HCT116 (cell line): ENCODE measurements around the gene ELF1. TPM values are rescaled to one million over a fixed set of nuclear protein-coding genes. Genes with fewer than 3 reads are reported as not detected.
"Not testable (repeated sequence)": the region's sequence is repeated elsewhere in the genome, so short reads cannot be mapped to it uniquely, and the experiment has no call there.

Experiments
- ATAC-seq: fragments of 200-7000 bp; cut with Tn5 transposase; 2 replicates; pipeline ENCODE4 v1.9.1; 2020; ENCODE audit warnings: mild to moderate bottlenecking, moderate library complexity
- BruUV-seq: library from RNA; stranded (reverse); fragments of 400-500 nt; replicated peaks from 2 replicates; lab custom pipeline; 2021; lab: Mats Ljungman, UMichigan
- CTCF ChIA-PET: fragments of 300-600 bp; sonication (Branson Sonifier 250); formaldehyde crosslinking; loops from one replicate; lab custom pipeline; 2021; ENCODE audit warnings: antibody characterized with exemption; lab: Charles Lee
- POLR2A ChIA-PET: fragments of 300-600, 350-600 bp; sonication (Branson Sonifier 250); formaldehyde crosslinking; loops from one replicate; lab custom pipeline; 2021; ENCODE audit warnings: antibody characterized with exemption; lab: Charles Lee
- RAD21 ChIA-PET, 2 experiments: fragments of 300-600 bp; sonication (Branson Sonifier 250); formaldehyde crosslinking; loops; one replicate each; lab custom pipeline; 2023; ENCODE audit warnings: low total read pairs in 2 of 2; ENCODE audit not compliant: uncharacterized antibody in 2 of 2, unreplicated experiment in 2 of 2, low non-redundant PET in 1 of 2; lab: Charles Lee
- DNase-seq: peaks from one replicate; pipeline ENCODE4 v3.0.0-alpha.2; 2010; ENCODE audit warnings: low read depth, low spot score
- H2AFZ ChIP-seq: fragments of 200-600 bp; shearing (Covaris generic), sonication (generic); 2 replicates; pipeline ENCODE4 v1.6.1; 2017; ENCODE audit warnings: low read depth, mixed run types, mixed read lengths, antibody characterized with exemption, low read length; ENCODE audit not compliant: poor library complexity, severe bottlenecking
- H3K27ac ChIP-seq: 2 replicates; pipeline ENCODE4 v1.5.1; 2012; ENCODE audit warnings: low read depth, low read length
- H3K27me3 ChIP-seq: fragments of 200-600 bp; sonication (generic); 2 replicates; pipeline ENCODE4 v1.6.1; 2016; ENCODE audit warnings: mixed run types, low read length, mixed read lengths; ENCODE audit not compliant: insufficient read depth
- H3K36me3 ChIP-seq, 2 experiments: fragments of 200-500 bp in 1 of 2; fragments of 200-600 bp in 1 of 2; sonication (Bioruptor generic) in 1 of 2; sonication (generic) in 1 of 2; 2 replicates each; pipeline versions ENCODE4 v1.5.1 to v1.6.1; 2014 to 2016; ENCODE audit warnings: low read length in 2 of 2, inconsistent platforms in 1 of 2, mixed read lengths in 1 of 2, mixed run types in 1 of 2; ENCODE audit not compliant: insufficient read depth in 2 of 2, control insufficient read depth in 1 of 2
- H3K4me1 ChIP-seq, 2 experiments: fragments of 200-600 bp in 1 of 2; sonication (generic) in 1 of 2; 2 replicates each; pipeline versions ENCODE4 v1.5.1 to v1.6.1; 2012 to 2017; ENCODE audit warnings: low read length in 2 of 2, inconsistent platforms in 1 of 2, mild to moderate bottlenecking in 1 of 2, mixed read lengths in 1 of 2, mixed run types in 1 of 2, moderate library complexity in 1 of 2; ENCODE audit not compliant: insufficient read depth in 2 of 2, control insufficient read depth in 1 of 2
- H3K4me2 ChIP-seq: fragments of 200-600 bp; sonication (generic); 2 replicates; pipeline ENCODE4 v1.6.1; 2017; ENCODE audit warnings: mixed run types, low read length, mixed read lengths
- H3K4me3 ChIP-seq, 2 experiments: fragments of 200-600 bp in 1 of 2; sonication (generic) in 1 of 2; replicated peaks in 1 of 2; 2 replicates each; pipeline ENCODE4 v1.5.1; 2011 to 2016; ENCODE audit warnings: low read length in 2 of 2, control low read depth in 1 of 2, low read depth in 1 of 2, mild to moderate bottlenecking in 1 of 2, mixed read lengths in 1 of 2, mixed run types in 1 of 2
- H3K79me2 ChIP-seq: fragments of 200-600 bp; sonication (generic); 2 replicates; pipeline ENCODE4 v1.6.1; 2017; ENCODE audit warnings: mild to moderate bottlenecking, mixed run types, low read length, moderate library complexity, mixed read lengths; ENCODE audit not compliant: insufficient read depth
- H3K9ac ChIP-seq: fragments of 200-600 bp; sonication (generic); 2 replicates; pipeline ENCODE4 v1.6.1; 2016; ENCODE audit warnings: low read length, mixed read lengths
- H3K9me2 ChIP-seq: fragments of 200-600 bp; sonication (generic), shearing (Covaris generic); 2 replicates; pipeline ENCODE4 v1.6.1; 2017; ENCODE audit warnings: mixed run types, mild to moderate bottlenecking, moderate library complexity; ENCODE audit not compliant: insufficient read depth
- H3K9me3 ChIP-seq, 2 experiments: fragments of 200-500 bp in 1 of 2; fragments of 200-600 bp in 1 of 2; sonication (Bioruptor generic) in 1 of 2; sonication (generic) in 1 of 2; 2 replicates each; pipeline ENCODE4 v1.6.1; 2014 to 2017; ENCODE audit warnings: low read length in 2 of 2, mixed read lengths in 2 of 2, inconsistent platforms in 1 of 2, low read depth in 1 of 2, mild to moderate bottlenecking in 1 of 2, mixed run types in 1 of 2, moderate library complexity in 1 of 2; ENCODE audit not compliant: control insufficient read depth in 1 of 2, insufficient read depth in 1 of 2
- H4K20me1 ChIP-seq: fragments of 200-600 bp; sonication (generic), shearing (Covaris generic); 2 replicates; pipeline ENCODE4 v1.6.1; 2017; ENCODE audit warnings: mixed run types, mild to moderate bottlenecking, moderate library complexity; ENCODE audit not compliant: insufficient read depth
- CBX3 ChIP-seq: IDR thresholded peaks from 2 replicates; pipeline ENCODE4 v1.6.1; 2012; ENCODE audit warnings: low read depth
- CEBPB ChIP-seq: IDR thresholded peaks from 2 replicates; pipeline ENCODE4 v1.6.1; 2012; ENCODE audit warnings: low read depth
- FOSL1 ChIP-seq: IDR thresholded peaks from 2 replicates; pipeline ENCODE4 v1.6.1; 2012; ENCODE audit warnings: low read depth
- JUND ChIP-seq: IDR thresholded peaks from 2 replicates; pipeline ENCODE4 v1.6.1; 2012
- MAX ChIP-seq: IDR thresholded peaks from 2 replicates; pipeline ENCODE4 v1.6.1; 2012
- POLR2A ChIP-seq: IDR thresholded peaks from 2 replicates; pipeline ENCODE4 v1.7.0; 2011; ENCODE audit warnings: borderline replicate concordance; ENCODE audit not compliant: insufficient read depth, insufficient read length; ENCODE audit errors: extremely low read depth
- RAD21 ChIP-seq: IDR thresholded peaks from 2 replicates; pipeline ENCODE4 v1.6.1; 2012; ENCODE audit warnings: low read depth, mild to moderate bottlenecking
- SIN3A ChIP-seq: IDR thresholded peaks from 2 replicates; pipeline ENCODE4 v1.6.1; 2012; ENCODE audit warnings: low read depth
- SP1 ChIP-seq: IDR thresholded peaks from 2 replicates; pipeline ENCODE4 v1.6.1; 2012; ENCODE audit warnings: low read depth
- SRF ChIP-seq: IDR thresholded peaks from 2 replicates; pipeline ENCODE4 v1.6.1; 2012; ENCODE audit warnings: low read depth
- TCF7L2 ChIP-seq: IDR thresholded peaks from 2 replicates; pipeline ENCODE4 v1.7.0; 2011; ENCODE audit warnings: borderline replicate concordance, inconsistent platforms; ENCODE audit not compliant: insufficient read depth, insufficient read length; ENCODE audit errors: extremely low read depth
- YY1 ChIP-seq: IDR thresholded peaks from 2 replicates; pipeline ENCODE4 v1.6.1; 2011; ENCODE audit warnings: low read length, low read depth, moderate library complexity, mild to moderate bottlenecking; ENCODE audit not compliant: insufficient replicate concordance; ENCODE audit errors: extremely low read depth
- ZBTB33 ChIP-seq: IDR thresholded peaks from 2 replicates; pipeline ENCODE4 v1.6.1; 2011; ENCODE audit warnings: mild to moderate bottlenecking, low read length, moderate library complexity; ENCODE audit not compliant: insufficient replicate concordance; ENCODE audit errors: extremely low read depth
- ZFX ChIP-seq: fragments of 450-650 bp; IDR thresholded peaks from 2 replicates; pipeline ENCODE4 v1.6.1; 2017
- intact Hi-C: fragments of 100-400 bp; cut with micrococcal nuclease; formaldehyde crosslinking; loops from 2 replicates; pipeline ENCODE4 v1.10.0; 2022
- total RNA-seq: library from RNA; stranded (reverse); gene quantifications from one replicate; pipeline ENCODE4 v1.2.1, GENCODE V29; 2021; ENCODE audit not compliant: unreplicated experiment
- TF ChIP-seq, protein P1 (sequence below): IDR thresholded peaks from 2 replicates; pipeline ENCODE4 v1.6.1; 2012

The ELF1 gene
- total RNA-seq, 1 experiment from 2014 or later, result 30.0 TPM

DNA sequence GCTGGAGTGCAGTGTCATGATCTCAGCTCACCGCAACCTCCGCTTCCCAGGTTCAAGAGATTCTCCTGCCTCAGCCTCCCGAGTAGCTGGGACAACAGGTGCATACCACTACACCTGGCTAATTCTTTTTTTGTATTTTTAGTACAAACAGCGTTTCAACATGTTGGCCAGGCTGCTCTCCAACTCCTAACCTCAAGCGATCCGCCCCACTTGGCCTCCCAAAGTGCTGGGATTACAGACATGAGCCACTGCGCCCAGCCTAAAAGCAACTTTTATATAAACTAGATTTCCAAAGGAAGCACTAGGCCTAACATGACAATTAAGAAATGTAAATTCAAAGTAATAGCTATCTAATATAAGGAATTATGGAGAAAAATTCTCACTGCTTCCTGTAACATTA lies 99.2 kb downstream of the ELF1 start:
- intact Hi-C loops, result not testable (repeated sequence)

DNA sequence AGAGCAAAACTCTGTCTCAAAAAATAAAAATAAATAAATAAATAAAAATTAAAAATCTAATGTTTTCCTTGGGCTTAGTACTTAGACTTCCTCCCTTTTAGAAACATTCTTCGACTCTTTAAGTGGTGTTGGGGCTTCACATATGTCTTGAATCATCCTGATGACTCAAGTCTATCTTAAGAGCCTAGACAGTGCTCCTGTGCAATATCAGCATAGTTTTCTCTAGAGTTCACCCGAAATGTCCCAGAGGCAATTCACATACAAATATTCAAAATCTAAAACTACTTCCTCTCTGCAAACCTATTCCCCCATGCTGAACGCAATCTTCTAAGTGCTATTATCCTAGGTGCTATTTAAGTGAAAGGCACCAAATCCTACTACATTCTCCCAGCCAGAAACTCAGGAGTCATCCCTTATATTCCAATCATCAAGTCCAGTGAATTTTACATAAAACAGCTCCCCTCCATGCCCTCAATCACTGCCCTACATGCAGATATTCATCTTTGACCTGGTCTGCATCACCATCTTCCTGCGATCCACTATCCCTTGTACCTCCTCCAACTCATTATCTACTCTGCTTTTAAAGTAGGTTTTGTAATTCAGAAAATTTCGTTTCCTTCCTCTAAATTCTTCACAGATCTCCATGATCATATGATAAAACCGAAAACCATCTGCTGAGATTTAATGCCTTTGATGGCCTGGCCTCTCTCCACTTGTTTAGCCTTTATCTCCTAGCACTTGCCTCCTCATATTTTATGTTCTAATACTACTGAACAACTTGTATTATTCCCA lies 102.7 kb downstream of the ELF1 start:
- H2AFZ ChIP-seq, result no peak overlapping the region
- H3K9me2 ChIP-seq, result no peaks in the 10 kb centered on the region
- intact Hi-C loops, result no loop called here
- no peaks in the 10 kb centered on the region for H3K27me3 ChIP-seq
- no peaks in the 10 kb centered on the region for H3K9me3 ChIP-seq
- H3K4me3 ChIP-seq, result no peak overlapping the region
- no peak for ATAC-seq
- TF ChIP-seq MAX (no peak), SP1 (no peak), POLR2A (no peak), YY1 (no peak), ZFX (no peak), TCF7L2 (no peak), FOSL1 (no peak), SIN3A (no peak), RAD21 (no peak), ZBTB33 (no peak), JUND (no peak), SRF (no peak), CEBPB (no peak), CBX3 (no peak)
- TF ChIP-seq, protein P1, sequence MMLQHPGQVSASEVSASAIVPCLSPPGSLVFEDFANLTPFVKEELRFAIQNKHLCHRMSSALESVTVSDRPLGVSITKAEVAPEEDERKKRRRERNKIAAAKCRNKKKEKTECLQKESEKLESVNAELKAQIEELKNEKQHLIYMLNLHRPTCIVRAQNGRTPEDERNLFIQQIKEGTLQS, result no peak
- ChIA-PET RAD21 (no interaction called here), POLR2A (no interaction called here), CTCF (no interaction called here)
- no peaks in the 10 kb centered on the region for H3K36me3 ChIP-seq
- no peaks in the 10 kb centered on the region for H3K79me2 ChIP-seq
- no peaks in the 10 kb centered on the region; a peak in 1 of 4 replicates for H3K4me1 ChIP-seq
- H3K9ac ChIP-seq, result no peak overlapping the region
- H3K4me2 ChIP-seq, result no peak overlapping the region
- BruUV-seq, result no TSS peak
- H3K27ac ChIP-seq, result no peak overlapping the region
- DNase-seq, result no peak
- H4K20me1 ChIP-seq, result no peaks in the 10 kb centered on the region

More for the DNA sequence above, 99.2 kb downstream of the ELF1 start:
- POLR2A ChIA-PET, H2AFZ ChIP-seq, H3K9me3 ChIP-seq, H4K20me1 ChIP-seq, H3K79me2 ChIP-seq, H3K4me3 ChIP-seq, H3K9me2 ChIP-seq, H3K4me1 ChIP-seq, BruUV-seq, H3K9ac ChIP-seq, ATAC-seq, DNase-seq, H3K27me3 ChIP-seq, H3K36me3 ChIP-seq, RAD21 ChIA-PET, H3K27ac ChIP-seq: not testable (repeated sequence)
- H3K4me2 ChIP-seq, result peak overlapping the region; percentile 71; the same call in 1 of the 2 replicates
- CTCF ChIA-PET, result interaction anchor here (1.0 kb wide), 1 partner anchor 142 kb away, joined by 3 read pairs; no protein-coding TSS in a partner anchor
